Subcutaneous adipose tissue (tissue), 4 donors: Measurements from ENCODE around the gene C1orf74. TPM values are rescaled to one million over a fixed set of nuclear protein-coding genes. Genes with fewer than 3 reads are reported as not detected.

Source experiments
- CTCF ChIP-seq: fragments of 450-650 bp; IDR thresholded peaks from one replicate; pipeline ENCODE4 v1.5.1; 2016; ENCODE audit warnings: low read depth, mild to moderate bottlenecking, control low read depth, antibody characterized with exemption, moderate library complexity
- total RNA-seq, 4 donors: library from RNA; depleted of rRNA; stranded (reverse); fragments of >200 nt; gene quantifications; one replicate each; pipeline ENCODE4 v1.1.0, GENCODE V29; 2016

Gene C1orf74
- total RNA-seq, 4 donors from 2014 or later = 1.1 to 2.0 (median 1.4) TPM

- no peak for TF ChIP-seq CTCF
Observed at GRCh38 chr1:209805341-209805781, 21.0 kb upstream of the C1orf74 start.

- no peak for TF ChIP-seq CTCF
Observed at GRCh38 chr1:209803568-209803967, 19.2 kb upstream of the C1orf74 start.

GRCh38 chr1:209802780-209803152 is 18.4 kb upstream of the C1orf74 start:
- no peak for TF ChIP-seq CTCF

- no peak for TF ChIP-seq CTCF
Observed at GRCh38 chr1:209802117-209802779, 17.9 kb upstream of the C1orf74 start.

- TF ChIP-seq CTCF = no peak
Observed at GRCh38 chr1:209800984-209801834, 16.9 kb upstream of the C1orf74 start.

- TF ChIP-seq CTCF = no peak
Observed at GRCh38 chr1:209797978-209798639, 13.8 kb upstream of the C1orf74 start.

- no peak for TF ChIP-seq CTCF
Observed at GRCh38 chr1:209791920-209792319, 7.6 kb upstream of the C1orf74 start.
